HAP-1 (cell line): ENCODE measurements around the gene HUS1B.
"Not testable (repeated sequence)": the region's sequence is repeated elsewhere in the genome, so short reads cannot be mapped to it uniquely, and the experiment has no call there.

Experiments used
- DNase-seq, 2 experiments: peaks; one replicate each; pipeline ENCODE4 v3.0.0-alpha.2; 2016 to 2020; ENCODE audit warnings: low spot score in 2 of 2
- H3K27me3 ChIP-seq: fragments of 250-450 bp; sonication (Bioruptor Pico); 2 replicates; pipeline ENCODE4 v1.5.1; 2020; ENCODE audit warnings: low read depth, mild to moderate bottlenecking, moderate library complexity
- H3K36me3 ChIP-seq: fragments of 250-450 bp; sonication (Bioruptor Pico); replicated peaks from 2 replicates; pipeline ENCODE4 v1.5.1; 2020; ENCODE audit warnings: mild to moderate bottlenecking
- H3K4me1 ChIP-seq: fragments of 250-450 bp; sonication (Bioruptor Pico); 2 replicates; pipeline ENCODE4 v1.5.1; 2020; ENCODE audit warnings: mild to moderate bottlenecking
- H3K4me3 ChIP-seq: fragments of 250-450 bp; sonication (Bioruptor Pico); 2 replicates; pipeline ENCODE4 v1.5.1; 2020; ENCODE audit warnings: mild to moderate bottlenecking, moderate library complexity
- H3K9me3 ChIP-seq: fragments of 250-450 bp; sonication (Bioruptor Pico); 2 replicates; pipeline ENCODE4 v1.5.1; 2020; ENCODE audit warnings: mild to moderate bottlenecking, moderate library complexity
- in situ Hi-C: fragments of 300-500 bp; cut with MboI; formaldehyde crosslinking; loops from 3 replicates; pipeline ENCODE4 v1.14.3; 2020; ENCODE audit warnings: low sequenced_read_pairs, inconsistent platforms, mixed read lengths

Gene HUS1B

GRCh38 chr6:656460-657252, at the start of gene HUS1B:
HUS1B (minus strand) TSS chr6:657100; CDS start chr6:656944, 156 bp downstream.
- peaks cover 47% of the 10 kb centered on the region for H3K4me1 ChIP-seq
- in situ Hi-C loops, result no loop called here

DNA sequence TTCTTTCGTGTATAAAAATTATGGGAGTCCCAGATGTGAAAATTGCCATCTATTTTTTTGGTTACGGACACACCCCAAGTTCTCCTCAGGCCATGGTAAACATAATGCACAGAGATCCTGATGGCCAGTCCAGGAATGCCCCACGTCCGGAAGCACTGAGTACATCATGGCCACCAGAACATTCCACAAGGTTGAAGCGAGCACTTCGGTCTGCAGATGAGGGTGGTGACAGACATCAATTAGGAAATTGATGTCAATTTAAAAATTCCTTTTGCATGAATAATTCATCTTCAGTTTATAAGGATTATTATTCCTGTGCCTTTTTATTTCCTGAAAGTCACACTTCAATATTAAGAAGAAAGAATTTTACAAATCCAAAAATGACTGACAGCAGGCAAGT, 49.2 kb upstream of the HUS1B start:
- Histone ChIP-seq H3K9me3 (no peaks in the 10 kb centered on the region), H3K27me3 (no peaks in the 10 kb centered on the region), H3K4me3 (no peak overlapping the region), H3K36me3 (no peaks in the 10 kb centered on the region), H3K4me1 (peaks cover 45% of the 10 kb centered on the region)
- DNase-seq, result no peak
- in situ Hi-C loops, result no loop called here

More at GRCh38 chr6:656460-657252, at the start of gene HUS1B:
- Histone ChIP-seq H3K27me3 (no peaks in the 10 kb centered on the region), H3K9me3 (no peaks in the 10 kb centered on the region), H3K36me3 (peaks cover 5% of the 10 kb centered on the region), H3K4me3 (no peak within 1 kb of the TSS)
- no peak for DNase-seq

- no peaks in the 10 kb centered on the region for H3K36me3 ChIP-seq
- in situ Hi-C loops, result no loop called here
- H3K4me3 ChIP-seq, result no peak overlapping the region
- no peak for DNase-seq
- no peaks in the 10 kb centered on the region for H3K27me3 ChIP-seq
- no peaks in the 10 kb centered on the region for H3K9me3 ChIP-seq
- H3K4me1 ChIP-seq, result peaks cover 39% of the 10 kb centered on the region
Measured at GRCh38 chr6:705047-705446, 48.1 kb upstream of the HUS1B start.

- Histone ChIP-seq H3K9me3 (no peaks in the 10 kb centered on the region), H3K27me3 (no peaks in the 10 kb centered on the region), H3K4me1 (peaks cover 29% of the 10 kb centered on the region), H3K4me3 (no peak overlapping the region), H3K36me3 (no peaks in the 10 kb centered on the region)
- in situ Hi-C loops, result no loop called here
- DNase-seq, result no peak
Measured at GRCh38 chr6:704046-704445, 47.1 kb upstream of the HUS1B start.

DNA sequence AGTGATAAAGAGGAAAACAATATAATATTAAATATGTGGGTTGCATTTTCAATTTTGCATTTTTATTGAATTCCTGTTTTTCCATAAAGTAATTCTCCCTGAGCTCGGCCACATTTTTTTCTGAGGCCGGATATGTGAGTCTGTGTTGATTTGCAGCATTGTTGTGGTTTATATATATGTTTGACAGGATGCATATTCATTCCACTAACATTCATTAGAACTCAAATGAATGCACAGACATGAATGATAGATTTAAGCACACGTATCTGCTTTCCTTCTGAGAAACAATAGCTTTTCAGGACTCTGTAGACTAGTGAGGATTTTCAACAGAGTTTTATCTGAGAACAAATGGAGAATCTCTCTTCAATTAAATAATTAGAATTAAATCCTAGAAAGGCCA, 46.7 kb upstream of the HUS1B start:
- no peak for DNase-seq
- H3K36me3 ChIP-seq, result no peaks in the 10 kb centered on the region
- no peaks in the 10 kb centered on the region for H3K9me3 ChIP-seq
- no peaks in the 10 kb centered on the region for H3K27me3 ChIP-seq
- H3K4me3 ChIP-seq, result no peak overlapping the region
- in situ Hi-C loops, result no loop called here
- H3K4me1 ChIP-seq, result peaks cover 26% of the 10 kb centered on the region

DNA sequence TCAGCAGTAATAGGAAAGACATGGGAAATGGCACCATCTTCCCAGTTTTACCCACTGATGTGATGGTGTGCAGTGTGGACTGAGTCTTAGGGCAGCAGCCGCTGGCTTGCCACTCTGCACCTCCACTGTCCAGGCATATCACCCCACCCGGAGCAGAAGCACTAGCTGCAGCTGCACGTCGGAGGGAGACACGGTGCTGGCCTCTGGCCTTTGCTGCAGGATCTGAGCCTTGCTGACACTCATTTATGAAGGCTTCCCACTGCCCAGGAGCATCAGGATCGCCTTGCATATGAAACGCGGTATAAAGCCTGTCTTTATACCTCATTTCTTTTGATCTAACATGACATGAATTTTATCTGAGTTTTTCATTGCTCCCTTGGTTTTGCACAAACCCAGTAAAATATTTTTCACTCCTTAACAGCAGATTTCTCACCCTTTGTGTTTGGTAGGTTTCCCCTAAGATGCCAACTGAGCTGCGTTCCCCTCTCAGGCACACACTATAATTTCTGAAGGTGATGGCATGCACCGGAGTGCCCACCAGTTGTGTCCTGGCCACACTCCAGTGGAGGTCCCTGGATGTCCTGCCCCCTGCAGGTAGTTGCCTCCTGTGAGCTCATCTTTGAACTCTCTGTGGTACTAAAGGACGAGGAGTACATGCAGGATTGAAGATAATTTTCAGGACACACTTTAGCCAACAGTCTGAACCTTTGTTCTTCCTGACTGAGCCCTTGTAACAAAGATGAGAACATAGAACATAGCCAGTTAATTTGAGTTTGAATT, 45.0 kb upstream of the HUS1B start:
- no peaks in the 10 kb centered on the region for H3K27me3 ChIP-seq
- H3K4me3 ChIP-seq, result no peak overlapping the region
- in situ Hi-C loops, result no loop called here

DNA sequence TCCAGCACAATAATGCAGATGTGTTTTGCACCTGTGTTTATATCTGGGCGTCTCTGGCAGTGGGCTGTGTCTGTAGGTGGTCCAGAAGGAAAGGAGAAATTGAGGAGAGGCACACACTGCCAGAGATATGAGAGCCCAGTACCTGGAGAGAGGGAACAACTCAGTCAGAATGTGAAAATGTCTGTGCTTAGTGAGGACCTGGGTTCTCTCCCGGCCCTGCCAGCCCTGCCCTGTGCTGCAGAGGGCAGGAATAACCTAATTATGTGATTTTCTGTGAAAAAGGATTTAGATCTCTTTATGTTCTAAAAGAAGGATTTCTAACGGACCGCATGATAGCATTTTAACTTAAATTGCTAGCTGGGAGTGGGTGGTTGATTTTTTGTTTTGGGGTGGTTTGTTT, 44.3 kb upstream of the HUS1B start:
- Histone ChIP-seq H3K27me3 (no peaks in the 10 kb centered on the region), H3K9me3 (no peaks in the 10 kb centered on the region), H3K4me1 (peaks cover 26% of the 10 kb centered on the region), H3K36me3 (no peaks in the 10 kb centered on the region), H3K4me3 (no peak overlapping the region)
- DNase-seq, result no peak
- in situ Hi-C loops, result no loop called here

More for the DNA sequence above, 45.0 kb upstream of the HUS1B start:
- H3K9me3 ChIP-seq, result no peaks in the 10 kb centered on the region
- no peaks in the 10 kb centered on the region for H3K36me3 ChIP-seq
- no peak for DNase-seq
- peaks cover 26% of the 10 kb centered on the region for H3K4me1 ChIP-seq

GRCh38 chr6:700490-700889, 43.6 kb upstream of the HUS1B start:
- no peak for DNase-seq
- no peak overlapping the region for H3K4me3 ChIP-seq
- no peaks in the 10 kb centered on the region for H3K27me3 ChIP-seq
- peaks cover 26% of the 10 kb centered on the region for H3K4me1 ChIP-seq
- in situ Hi-C loops, result no loop called here
- no peaks in the 10 kb centered on the region for H3K9me3 ChIP-seq
- no peaks in the 10 kb centered on the region for H3K36me3 ChIP-seq

- peaks cover 14% of the 10 kb centered on the region for H3K4me1 ChIP-seq
- H3K27me3 ChIP-seq, result no peaks in the 10 kb centered on the region
- in situ Hi-C loops, result no loop called here
- no peaks in the 10 kb centered on the region for H3K9me3 ChIP-seq
- no peak for DNase-seq
- H3K4me3 ChIP-seq, result no peak overlapping the region
- H3K36me3 ChIP-seq, result no peaks in the 10 kb centered on the region
Measured at GRCh38 chr6:699319-699718, 42.4 kb upstream of the HUS1B start.

DNA sequence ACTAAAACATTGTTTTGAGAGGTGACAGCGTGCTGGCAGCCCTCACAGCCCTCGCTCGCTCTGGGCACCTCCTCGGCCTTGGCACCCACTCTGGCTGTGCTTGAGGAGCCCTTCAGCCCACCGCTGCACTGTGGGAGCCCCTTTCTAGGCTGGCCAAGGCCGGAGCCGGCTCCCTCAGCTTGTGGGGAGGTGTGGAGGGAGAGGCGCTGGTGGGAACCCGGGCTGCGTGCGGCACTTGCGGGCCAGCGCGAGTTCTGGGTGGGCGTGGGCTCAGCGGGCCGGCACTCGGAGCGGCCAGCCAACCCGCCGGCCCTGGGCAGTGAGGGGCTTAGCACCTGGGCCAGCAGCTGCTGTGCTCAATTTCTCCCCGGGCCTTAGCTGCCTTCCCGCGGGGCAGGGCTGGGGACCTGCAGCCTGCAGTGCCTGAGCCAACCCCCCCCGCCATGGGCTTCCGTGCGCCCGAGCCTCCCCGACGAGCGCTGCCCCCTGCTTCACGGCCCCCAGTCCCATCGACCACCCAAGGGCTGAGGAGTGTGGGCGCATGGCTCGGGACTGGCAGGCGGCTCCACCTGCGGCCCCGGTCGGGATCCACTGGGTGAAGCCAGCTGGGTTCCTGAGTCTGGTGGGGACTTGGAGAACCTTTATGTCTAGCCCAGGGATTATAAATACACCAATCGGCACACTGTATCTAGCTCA, 37.7 kb upstream of the HUS1B start:
- H3K4me1 ChIP-seq, H3K27me3 ChIP-seq, in situ Hi-C loops: not testable (repeated sequence)

GRCh38 chr6:693723-694009, 36.8 kb upstream of the HUS1B start:
- no peaks in the 10 kb centered on the region for H3K9me3 ChIP-seq
- in situ Hi-C loops, result no loop called here
- H3K36me3 ChIP-seq, result no peaks in the 10 kb centered on the region
- H3K27me3 ChIP-seq, result no peaks in the 10 kb centered on the region
- peaks cover 8% of the 10 kb centered on the region for H3K4me1 ChIP-seq
- no peak for DNase-seq
- H3K4me3 ChIP-seq, result peak overlapping the region; percentile 88

More for the DNA sequence above, 37.7 kb upstream of the HUS1B start:
- not testable (repeated sequence) for H3K9me3 ChIP-seq, H3K36me3 ChIP-seq, DNase-seq, H3K4me3 ChIP-seq

DNA sequence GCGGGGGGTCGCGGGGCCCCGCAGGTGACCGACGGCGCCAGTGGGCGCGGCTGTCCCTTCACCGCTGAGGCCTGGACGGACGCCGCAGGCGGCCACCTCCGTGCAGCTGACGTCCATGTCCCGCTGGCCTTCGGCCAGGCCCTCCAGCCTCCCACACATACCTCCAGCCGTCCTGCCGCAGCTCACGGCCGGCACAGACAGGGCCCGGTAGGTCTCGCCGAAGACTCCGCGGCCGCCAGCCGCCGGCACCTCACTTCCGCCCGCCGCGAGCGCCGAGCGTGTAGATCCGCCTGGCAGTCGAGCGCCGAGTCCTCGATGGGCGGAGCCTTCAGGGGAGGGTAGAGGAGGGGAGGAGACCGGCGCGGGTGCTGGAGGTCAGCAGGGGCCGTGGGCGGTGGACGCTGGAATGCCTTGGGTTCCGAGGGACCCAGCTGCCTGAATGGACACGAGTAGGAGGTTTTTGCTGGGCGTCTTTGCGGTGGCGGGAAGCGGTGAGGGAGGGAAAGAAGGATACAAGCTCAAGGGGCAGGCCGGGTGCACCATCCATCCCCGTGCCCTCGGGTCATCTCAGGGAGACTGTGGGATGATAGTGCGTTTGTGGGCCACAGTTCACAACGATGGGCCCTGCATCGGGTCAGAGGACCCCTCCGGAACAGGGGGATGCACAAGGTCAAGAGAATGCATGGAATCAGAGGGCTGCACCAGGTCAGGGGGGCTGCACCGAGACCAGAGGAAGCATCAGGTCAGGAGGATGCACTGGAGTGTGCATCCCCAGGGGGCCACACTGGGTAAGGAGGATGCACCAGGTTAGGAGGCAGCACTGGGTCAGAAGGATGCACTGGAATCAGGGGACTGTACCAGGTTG, 36.2 kb upstream of the HUS1B start, which contains the start of gene EXOC2:
EXOC2 (minus strand) TSS at position 282 of the 865 bp plus-strand sequence. CDS start 55,321 bp downstream, outside the sequence.
- in situ Hi-C loops, result no loop called here
- Histone ChIP-seq H3K4me3 (peak within 1 kb of the TSS; percentile 88), H3K4me1 (peaks cover 8% of the 10 kb centered on the region), H3K9me3 (no peaks in the 10 kb centered on the region), H3K36me3 (no peaks in the 10 kb centered on the region), H3K27me3 (no peaks in the 10 kb centered on the region)
- peak; percentile 79 to 91 for DNase-seq

- peak; percentile 32 to 61 for DNase-seq
- no peaks in the 10 kb centered on the region for H3K27me3 ChIP-seq
- peaks cover 8% of the 10 kb centered on the region for H3K4me1 ChIP-seq
- H3K4me3 ChIP-seq, result peak overlapping the region; percentile 88
- no peaks in the 10 kb centered on the region for H3K36me3 ChIP-seq
- in situ Hi-C loops, result no loop called here
- H3K9me3 ChIP-seq, result no peaks in the 10 kb centered on the region
Measured at GRCh38 chr6:692356-692851, 35.5 kb upstream of the HUS1B start.
